Adipose tissue (tissue), 3 donors: ENCODE measurements around the gene TUBB. TPM values are rescaled to one million over a fixed set of nuclear protein-coding genes. Genes with fewer than 3 reads are reported as not detected.

ENCODE experiments used
- H3K27ac ChIP-seq: one replicate; pipeline ENCODE4 v1.5.1; 2013; ENCODE audit warnings: low read depth, low read length
- WGBS, 3 donors: extraction: QIAGEN DNeasy Blood & Tissue Kit; methylation state at CpG; one replicate each; pipeline ENCODE4 v1.1.7; 2013; 5-methylcytosine and 5-hydroxymethylcytosine counted together
- polyA plus RNA-seq, 3 donors: library from polyadenylated mRNA; stranded (reverse); fragments of 200-250 nt; gene quantifications; one replicate each; pipeline ENCODE4 v1.2.3, GENCODE V29; 2013
- donor health status: healthy with polysubstance abuse.
- donor health status: Bipolar disorder and iron deficiency.
- donor health status: healthy.

Gene TUBB
- polyA plus RNA-seq, 3 donors, result 166 to 400 (median 269) TPM

DNA sequence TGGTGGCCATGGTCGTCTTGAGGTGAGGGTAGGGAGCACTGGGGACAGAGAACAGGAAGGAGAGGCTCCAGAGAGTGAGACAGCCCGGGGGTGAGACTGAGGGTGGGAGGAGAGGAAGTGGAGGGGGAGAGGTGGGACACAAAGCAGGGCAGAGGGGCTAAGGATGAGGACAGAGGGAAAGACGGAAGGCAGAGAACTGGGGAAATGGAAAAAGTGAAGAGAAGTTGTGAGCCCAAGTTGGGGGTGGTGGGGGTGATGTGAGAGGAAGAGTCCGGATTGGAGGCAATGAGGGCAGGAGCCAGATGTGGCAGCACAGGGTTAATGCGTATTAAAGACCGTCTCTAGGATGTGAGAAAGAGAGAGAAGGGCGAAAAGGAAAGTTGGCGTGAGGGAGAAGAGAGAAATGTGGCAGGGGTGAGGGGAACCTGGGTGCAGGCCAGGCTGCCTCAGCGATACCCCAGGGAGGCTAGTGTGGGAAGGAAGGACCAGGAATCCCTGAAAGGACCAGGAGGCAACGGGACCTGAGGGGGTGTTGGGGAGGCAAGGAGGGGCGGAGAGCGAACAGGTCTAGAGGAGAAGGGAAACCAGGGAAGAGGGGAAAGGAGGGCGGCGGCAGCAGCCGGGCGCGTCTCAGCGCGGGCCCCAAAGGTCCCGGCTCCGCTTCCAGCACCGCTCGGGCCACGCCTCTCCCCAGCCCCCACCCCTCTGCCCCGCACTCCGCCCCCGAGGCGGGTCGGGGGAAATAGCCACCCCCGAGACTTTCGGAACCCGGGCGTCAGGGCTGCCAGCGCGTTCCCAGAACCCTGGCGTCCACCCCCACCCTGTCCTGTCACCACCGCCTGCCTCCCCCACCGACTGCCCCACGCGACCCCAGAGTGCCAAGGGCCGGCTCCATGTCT is 33.9 kb upstream of the TUBB start, which contains the start of gene PPP1R18:
Gene PPP1R18, minus strand, starts transcription at position 637 of the 899 bp plus-strand sequence. Its CDS starts 627 bp downstream, at position 10.
- peak within 1 kb of the TSS; percentile 100 for H3K27ac ChIP-seq
- WGBS, 3 donors, result 1 to 8% (median 1%) methylated on average over 23 to 41 of the region's 41 CpGs

DNA sequence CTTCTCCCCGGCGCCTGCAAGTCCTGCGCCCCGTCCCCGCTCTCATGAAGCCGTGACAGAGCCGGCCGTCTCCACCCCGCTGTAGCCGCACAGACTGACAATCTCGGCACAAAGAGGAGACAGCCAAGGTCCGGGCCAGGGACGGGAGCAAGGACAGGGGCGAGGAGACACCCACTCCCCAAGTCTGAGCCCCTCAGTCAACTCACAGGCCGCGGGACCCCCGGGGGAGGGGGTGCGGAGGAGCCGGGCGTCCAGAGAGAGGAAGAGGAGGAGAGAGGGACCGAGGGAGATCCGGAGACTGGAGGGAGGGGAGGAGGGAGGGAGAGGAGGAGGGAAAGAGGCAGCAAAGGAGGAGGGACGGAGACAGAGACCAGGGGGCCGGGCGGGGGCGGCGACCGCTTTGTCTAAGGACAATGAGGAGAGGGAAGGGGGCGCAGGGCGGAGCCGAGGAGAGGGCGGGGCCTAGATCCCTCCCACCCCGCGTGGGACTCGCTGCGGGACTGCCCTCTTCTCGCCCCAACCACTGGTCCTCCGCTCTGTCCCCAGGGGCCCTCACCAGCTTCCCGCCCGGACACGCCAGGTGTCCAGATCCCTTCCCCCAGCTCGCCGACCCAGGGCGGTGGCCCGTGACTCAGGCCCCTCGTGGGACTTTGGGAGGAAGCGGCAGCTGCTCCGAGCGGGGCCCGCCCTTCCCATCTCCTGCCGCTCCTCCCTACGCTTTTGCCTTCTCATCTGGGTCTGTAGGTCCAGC is 33.1 kb upstream of the TUBB start:
- WGBS, 3 donors, result 0 to 1% (median 1%) methylated on average over 44 to 52 of the region's 52 CpGs
- peak overlapping the region; percentile 100 for H3K27ac ChIP-seq

DNA sequence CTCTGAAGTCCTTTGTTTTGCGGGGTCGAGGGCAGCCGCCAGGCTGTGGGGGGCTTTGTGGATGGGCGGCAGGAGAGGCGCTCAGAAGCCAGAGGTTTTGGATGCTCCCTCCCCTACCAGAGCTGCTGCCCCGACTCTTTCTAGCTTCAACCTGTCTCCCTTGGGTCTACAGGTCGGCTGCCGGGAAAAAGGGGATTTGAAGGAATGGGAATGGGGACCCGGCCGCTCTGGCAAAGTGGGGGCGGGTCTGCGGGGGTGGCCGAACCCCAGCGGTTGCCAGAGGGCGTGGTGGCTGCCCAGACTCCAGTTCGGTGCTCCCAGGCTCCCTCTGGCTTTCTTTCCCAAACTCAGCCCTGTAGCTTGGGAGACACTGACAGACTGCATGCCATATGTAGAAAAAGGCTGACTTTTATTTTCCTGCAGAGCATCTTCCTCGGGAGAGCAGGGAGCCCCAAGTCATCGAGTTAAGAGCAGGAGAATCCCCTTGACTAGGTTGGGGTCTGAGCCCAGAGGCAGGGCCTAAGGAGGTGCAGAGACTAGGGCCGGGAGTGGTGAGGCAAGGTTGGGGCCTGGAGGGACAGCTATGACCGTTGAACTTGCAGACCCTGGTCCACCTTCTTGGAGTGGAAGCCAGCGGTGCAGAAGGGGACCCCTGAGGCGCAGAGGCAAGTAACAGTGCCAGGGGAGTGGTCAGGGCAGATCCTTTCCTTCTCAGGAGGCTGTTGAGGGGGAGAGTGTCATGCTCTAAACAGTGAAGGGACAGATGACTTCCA is 32.3 kb upstream of the TUBB start:
- 13 to 20% (median 13%) methylated on average over 22 of the region's 22 CpGs for WGBS, 3 donors
- H3K27ac ChIP-seq, result peak overlapping the region; percentile 100

- WGBS, 3 donors, result 85 to 89% (median 85%) methylated on average over 9 of the region's 9 CpGs
- no peak overlapping the region for H3K27ac ChIP-seq
Observed at GRCh38 chr6:30688569-30688968, 31.6 kb upstream of the TUBB start.

DNA sequence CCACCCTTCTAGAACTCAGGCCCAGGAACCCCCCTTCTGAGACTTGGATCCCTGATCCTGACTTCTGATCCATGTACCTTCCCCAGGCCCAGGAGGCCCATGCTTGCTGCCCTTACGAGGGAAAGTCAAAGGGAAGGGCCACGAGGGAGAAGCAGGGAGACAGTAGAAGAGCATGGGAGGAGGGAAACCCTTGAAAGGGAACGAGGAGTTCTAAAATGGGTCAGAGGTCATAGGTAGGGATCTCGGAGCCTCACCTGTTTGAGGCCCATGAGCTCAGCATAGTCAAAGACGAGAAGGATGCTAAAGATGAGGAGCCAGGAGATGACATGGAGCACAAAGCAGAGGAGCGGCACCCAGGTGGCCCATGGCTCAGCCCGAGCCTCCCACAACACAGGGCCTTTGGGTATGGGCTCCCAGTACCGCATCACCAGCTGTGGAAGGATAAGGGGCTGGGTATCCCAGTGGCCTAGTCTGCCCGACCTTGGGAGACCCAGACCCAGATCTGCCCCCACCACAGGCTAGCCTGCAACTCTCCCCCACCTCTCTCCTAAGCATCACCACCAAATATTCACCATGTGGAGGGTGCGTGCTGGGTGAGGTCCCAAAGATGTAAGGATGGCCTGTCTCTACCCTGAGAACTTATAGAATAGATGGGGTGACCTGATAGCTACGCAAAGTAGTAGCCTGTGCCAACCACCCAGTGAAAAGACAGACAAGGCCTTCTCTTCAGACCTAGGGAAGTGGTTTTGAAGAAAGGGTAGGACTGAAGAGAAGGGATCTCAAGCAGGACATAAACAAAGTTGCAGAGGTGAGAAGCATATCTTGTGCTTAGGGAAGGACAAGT is 30.9 kb upstream of the TUBB start:
- H3K27ac ChIP-seq, result no peak overlapping the region
- 81 to 91% (median 84%) methylated on average over 11 of the region's 11 CpGs for WGBS, 3 donors

- H3K27ac ChIP-seq, result no peak overlapping the region
- WGBS, 3 donors, result 27 to 46% (median 39%) methylated on average over 4 of the region's 4 CpGs
Observed at GRCh38 chr6:30689985-30690384, 30.2 kb upstream of the TUBB start.

GRCh38 chr6:30690403-30691207 is 29.5 kb upstream of the TUBB start, which contains the start of gene NRM:
NRM (minus strand) TSS chr6:30690984; CDS start chr6:30690974, 10 bp downstream.
- no peak within 1 kb of the TSS for H3K27ac ChIP-seq
- 1% methylated on average over 33 to 40 of the region's 40 CpGs for WGBS, 3 donors

DNA sequence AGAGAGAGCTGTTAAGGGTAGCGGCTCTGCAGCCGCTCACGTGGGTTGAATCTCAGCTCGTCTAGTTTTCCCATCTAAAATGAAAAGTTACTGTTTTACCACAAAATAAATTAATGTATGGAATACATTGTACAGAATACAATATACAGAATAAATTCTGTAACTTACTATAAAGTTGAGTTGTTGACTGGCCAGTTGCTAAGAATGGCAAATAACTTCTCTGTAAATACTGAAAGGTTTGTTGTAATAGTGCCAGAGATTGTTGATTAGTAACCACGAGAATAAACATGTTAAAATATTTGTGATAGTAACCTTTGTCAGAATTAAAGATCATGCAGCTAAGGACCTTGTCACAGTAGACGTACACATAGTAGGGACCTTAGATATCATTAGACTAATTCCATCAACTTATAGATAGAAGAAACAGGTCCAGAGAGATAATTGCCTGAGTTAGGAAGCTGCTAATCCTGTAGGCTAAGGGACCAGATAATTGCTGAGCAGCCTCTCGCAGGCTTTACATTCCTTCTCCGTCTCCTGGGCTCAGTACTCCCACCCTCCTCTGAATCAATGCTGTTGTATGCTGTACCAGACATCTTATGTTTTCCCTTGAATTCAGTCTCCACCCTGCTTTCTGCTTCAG is 28.8 kb upstream of the TUBB start:
- no peak overlapping the region for H3K27ac ChIP-seq
- 12 to 19% (median 18%) methylated on average over 8 of the region's 8 CpGs for whole genome bisulfite sequencing, 3 donors

DNA sequence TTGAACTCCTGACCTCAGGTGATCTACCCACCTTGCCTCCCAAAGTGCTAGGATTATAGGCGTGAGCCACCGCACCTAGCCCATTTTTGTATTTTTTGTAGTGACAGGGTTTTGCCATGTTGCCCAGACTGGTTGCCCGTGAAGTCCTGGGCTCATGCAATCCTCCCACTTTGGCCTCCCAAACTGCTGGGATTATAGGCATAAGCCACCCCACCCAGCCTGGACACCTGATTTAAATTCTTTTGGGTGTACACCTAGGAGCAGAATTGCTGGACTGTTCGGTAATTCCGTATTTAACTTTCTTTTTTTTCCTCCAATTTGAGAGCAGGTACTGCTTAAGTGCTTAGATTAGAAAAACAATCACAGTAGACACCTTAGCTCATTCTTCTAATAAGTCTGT is 23.7 kb upstream of the TUBB start:
- WGBS, 3 donors, result 96 to 98% (median 97%) methylated on average over 5 of the region's 5 CpGs
- H3K27ac ChIP-seq, result no peak overlapping the region

DNA sequence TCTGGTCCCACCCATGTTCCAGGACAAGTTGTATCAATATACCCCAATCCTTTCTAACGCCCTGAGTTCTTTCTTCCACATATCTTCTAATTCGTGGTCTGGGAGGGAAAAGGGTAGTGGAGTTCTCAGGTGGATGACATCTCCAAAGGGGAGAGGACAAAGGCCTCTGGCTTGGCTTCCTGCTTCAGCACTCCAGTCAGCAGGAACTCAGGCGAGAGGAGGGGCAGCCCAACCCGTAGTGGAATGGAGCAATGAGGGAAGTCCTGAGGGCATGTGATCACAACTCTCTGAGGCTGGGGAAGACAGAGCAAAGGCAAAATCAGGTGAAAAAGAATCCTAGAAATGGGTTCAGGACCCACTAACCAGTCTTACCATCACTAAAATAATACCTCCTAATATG is 19.8 kb upstream of the TUBB start:
- WGBS, 3 donors, result 49 to 65% (median 59%) methylated on average over 4 of the region's 4 CpGs
- no peak overlapping the region for H3K27ac ChIP-seq

GRCh38 chr6:30703011-30703410 is 17.1 kb upstream of the TUBB start:
- no peak overlapping the region for H3K27ac ChIP-seq
- WGBS, 3 donors, result 95 to 96% (median 95%) methylated on average over 10 of the region's 10 CpGs

DNA sequence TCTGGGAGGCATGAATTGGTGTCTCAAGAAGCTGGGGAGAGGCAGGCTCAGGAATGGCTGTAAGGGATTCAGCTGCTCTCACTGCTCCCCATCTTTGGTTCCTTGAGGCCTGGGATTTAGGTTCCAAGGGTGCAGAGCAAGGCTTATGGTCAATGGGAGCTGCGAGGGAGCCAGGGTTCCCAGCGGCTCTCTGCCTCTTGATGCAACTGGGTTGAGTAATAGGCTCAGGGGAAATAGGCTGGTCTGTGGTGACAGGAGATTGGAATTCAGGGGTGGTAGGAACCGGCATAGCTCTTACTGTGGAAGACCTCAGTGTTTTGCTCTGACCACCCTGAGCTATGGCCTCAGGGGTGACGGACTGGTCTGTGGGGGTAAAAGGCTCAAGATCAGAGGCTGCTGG is 16.3 kb upstream of the TUBB start:
- H3K27ac ChIP-seq, result no peak overlapping the region
- WGBS, 3 donors, result 62 to 95% (median 71%) methylated on average over 4 of the region's 4 CpGs

GRCh38 chr6:30705620-30706019 is 14.5 kb upstream of the TUBB start:
- H3K27ac ChIP-seq, result no peak overlapping the region
- WGBS, 3 donors, result 89 to 96% (median 96%) methylated on average over 4 of the region's 4 CpGs

DNA sequence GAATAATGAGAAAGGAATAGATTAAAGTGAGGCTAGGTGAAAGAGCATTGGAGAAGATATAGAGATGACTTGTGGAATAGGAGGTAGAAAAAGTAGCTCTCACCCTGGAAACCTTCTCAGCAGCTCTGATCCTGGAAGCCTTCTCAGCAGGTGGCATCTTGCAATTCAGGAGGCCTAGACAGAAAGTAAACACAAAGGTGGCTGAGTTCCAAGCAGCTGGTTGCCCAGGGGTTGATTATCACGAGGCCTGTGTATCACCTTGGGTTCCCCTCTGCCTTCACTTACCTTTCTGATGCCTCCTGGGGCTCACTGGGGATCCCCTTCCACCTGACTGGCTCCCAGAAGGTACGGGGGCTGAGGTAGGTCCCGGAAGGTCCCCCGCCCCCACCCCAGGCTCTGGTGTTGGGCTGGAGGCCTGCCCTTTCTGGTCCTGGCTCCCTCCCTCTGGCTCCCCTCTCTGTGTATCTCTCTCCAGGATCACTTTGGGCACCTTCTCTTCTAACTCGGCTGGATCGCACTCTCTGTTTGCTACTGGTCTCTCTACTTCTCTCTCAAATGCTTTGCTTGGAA is 12.8 kb upstream of the TUBB start:
- WGBS, 3 donors, result 66 to 90% (median 87%) methylated on average over 6 of the region's 6 CpGs
- no peak overlapping the region for H3K27ac ChIP-seq

DNA sequence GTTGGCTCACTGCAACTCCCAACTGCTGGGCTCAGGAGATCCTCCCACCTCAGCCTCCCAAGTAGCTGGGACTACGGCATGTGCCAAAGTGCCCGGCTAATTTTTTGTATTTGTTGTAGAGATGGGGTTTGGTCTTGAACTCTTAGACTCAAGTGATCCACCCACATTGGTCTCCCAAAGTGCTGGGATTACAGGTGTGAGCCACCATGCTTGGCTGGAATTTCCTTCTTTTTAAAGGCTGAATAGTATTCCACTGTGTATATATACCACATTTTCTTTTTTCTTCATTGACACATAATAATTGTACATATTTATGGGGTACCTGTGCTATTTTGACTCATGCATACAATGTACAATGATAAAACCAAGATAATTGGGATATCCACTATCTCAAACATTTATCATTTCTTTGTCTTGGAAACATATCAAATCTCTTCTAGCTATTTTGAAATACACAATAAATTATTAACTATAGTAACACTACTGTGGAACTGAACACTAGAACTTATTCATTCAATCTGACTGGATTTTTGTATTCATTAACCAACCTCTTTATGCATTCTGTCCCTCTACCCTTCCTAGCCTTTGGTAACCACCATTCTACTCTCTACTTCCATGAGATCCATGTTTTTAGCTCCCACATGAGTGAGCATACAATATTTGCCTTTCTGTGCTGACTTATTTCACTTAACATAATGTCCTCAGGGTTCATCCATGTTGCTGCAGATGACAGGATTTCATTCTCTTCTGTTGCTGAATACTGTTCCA is 10.9 kb upstream of the TUBB start:
- WGBS, 3 donors, result 98 to 100% (median 98%) methylated on average over 2 of the region's 2 CpGs

More for the DNA sequence above, 10.9 kb upstream of the TUBB start:
- H3K27ac ChIP-seq, result no peak overlapping the region
